A549 (cell line): ENCODE results near the gene GAMT. TPM values are rescaled to one million over a fixed set of nuclear protein-coding genes. Genes with fewer than 3 reads are reported as not detected.
A peak's percentile ranks its signal among the peaks of the same experiment; 100 is the strongest.

Experiments used
- CHD2 ChIP-seq: fragments of 150-350 bp; IDR thresholded peaks from 2 replicates; pipeline ENCODE4 v1.6.1; 2014; ENCODE audit warnings: low read length; ENCODE audit not compliant: partially characterized antibody
- EP300 ChIP-seq, 2 experiments: fragments of >200 bp; sonication (Bioruptor Twin); formaldehyde crosslinking; IDR thresholded peaks; 2 replicates in 1 of 2; 3 replicates in 1 of 2; pipeline ENCODE4 v1.6.1; 2016 to 2017
- HDAC2 ChIP-seq: fragments of 200-600 bp; sonication (generic); IDR thresholded peaks from 2 replicates; pipeline ENCODE4 v1.6.1; 2016
- HOXA7 ChIP-seq: fragments of 250-450 bp; sonication (Bioruptor Pico); IDR thresholded peaks from 2 replicates; pipeline ENCODE4 v1.5.0; 2020; ENCODE audit warnings: mild to moderate bottlenecking, moderate library complexity
- MYC ChIP-seq: IDR thresholded peaks from 2 replicates; pipeline ENCODE4 v1.6.1; 2012; ENCODE audit warnings: mild to moderate bottlenecking, inconsistent platforms, low read length, improper control_type of control experiment, borderline replicate concordance
- NPAS2 ChIP-seq: fragments of 250-450 bp; sonication (Bioruptor Pico); IDR thresholded peaks from 2 replicates; pipeline ENCODE4 v1.8.0; 2022; ENCODE audit warnings: mild to moderate bottlenecking, moderate library complexity, borderline replicate concordance
- NR3C1 ChIP-seq: fragments of >200 bp; sonication (Bioruptor Twin); formaldehyde crosslinking; IDR thresholded peaks from 3 replicates; pipeline ENCODE4 v1.6.1; 2017
- POLR2AphosphoS2 ChIP-seq: conservative IDR thresholded peaks from 2 replicates; pipeline ENCODE4 v1.6.1; 2012; ENCODE audit warnings: low read length, improper control_type of control experiment, inconsistent platforms
- RCOR1 ChIP-seq: fragments of 150-350 bp; IDR thresholded peaks from 2 replicates; pipeline ENCODE4 v1.6.1; 2014; ENCODE audit warnings: antibody characterized with exemption, low read length, low read depth
- SREBF2 ChIP-seq: fragments of 450-650 bp; IDR thresholded peaks from 2 replicates; pipeline ENCODE4 v1.6.1; 2014; ENCODE audit warnings: mild to moderate bottlenecking, moderate library complexity
- TP53 ChIP-seq: fragments of 250-450 bp; sonication (Bioruptor Pico); IDR thresholded peaks from 2 replicates; pipeline ENCODE4 v1.5.0; 2021; ENCODE audit warnings: mild to moderate bottlenecking, moderate library complexity
- ZNF302 ChIP-seq: fragments of 250-450 bp; sonication (Bioruptor Pico); IDR thresholded peaks from 2 replicates; pipeline ENCODE4 v1.9.0; 2021; ENCODE audit warnings: inconsistent platforms, mild to moderate bottlenecking, moderate library complexity
- polyA plus RNA-seq, 4 experiments: library from polyadenylated mRNA; depleted of rRNA in 3 of 4; stranded (reverse); fragments of >200 nt; fragmentation: RNase III in 1 of 4; extraction: RNeasy Plus Mini Kit Qiagen cat#74134 plus additional on column Dnase treatment in 1 of 4; gene quantifications; 2 replicates in 3 of 4; 3 replicates in 1 of 4; pipeline ENCODE4 v1.2.3, GENCODE V29; 2011 to 2017
- TF ChIP-seq, protein P1 (sequence below): fragments of 450-650 bp; IDR thresholded peaks from 2 replicates; pipeline ENCODE4 v1.6.1; 2014; ENCODE audit warnings: antibody characterized with exemption
- TF ChIP-seq, protein P2 (sequence below): fragments of 250-450 bp; sonication (Bioruptor Pico); IDR thresholded peaks from 2 replicates; pipeline ENCODE4 v1.5.0; 2021; ENCODE audit warnings: mild to moderate bottlenecking, moderate library complexity, borderline replicate concordance
- TF ChIP-seq, protein P3 (sequence below): IDR thresholded peaks from 2 replicates; pipeline ENCODE4 v1.6.1; 2012; ENCODE audit warnings: low read depth, borderline replicate concordance
- TF ChIP-seq, protein P4 (sequence below): fragments of >200 bp; sonication (Bioruptor Twin); formaldehyde crosslinking; IDR thresholded peaks from 3 replicates; pipeline ENCODE4 v1.5.1; 2016
- TF ChIP-seq, protein P5 (sequence below): IDR thresholded peaks from 2 replicates; pipeline ENCODE4 v1.6.1; 2012
- TF ChIP-seq, protein P6 (sequence below): IDR thresholded peaks from 2 replicates; pipeline ENCODE4 v1.6.1; 2012
- TF ChIP-seq, protein P7 (sequence below): fragments of >200 bp; sonication (Bioruptor Twin); formaldehyde crosslinking; IDR thresholded peaks from 3 replicates; pipeline ENCODE4 v1.6.1; 2016

The GAMT gene
- polyA plus RNA-seq, 2 of the 4 experiments (the other 2 are of a cell fraction): 13.6 to 26.0 TPM

DNA sequence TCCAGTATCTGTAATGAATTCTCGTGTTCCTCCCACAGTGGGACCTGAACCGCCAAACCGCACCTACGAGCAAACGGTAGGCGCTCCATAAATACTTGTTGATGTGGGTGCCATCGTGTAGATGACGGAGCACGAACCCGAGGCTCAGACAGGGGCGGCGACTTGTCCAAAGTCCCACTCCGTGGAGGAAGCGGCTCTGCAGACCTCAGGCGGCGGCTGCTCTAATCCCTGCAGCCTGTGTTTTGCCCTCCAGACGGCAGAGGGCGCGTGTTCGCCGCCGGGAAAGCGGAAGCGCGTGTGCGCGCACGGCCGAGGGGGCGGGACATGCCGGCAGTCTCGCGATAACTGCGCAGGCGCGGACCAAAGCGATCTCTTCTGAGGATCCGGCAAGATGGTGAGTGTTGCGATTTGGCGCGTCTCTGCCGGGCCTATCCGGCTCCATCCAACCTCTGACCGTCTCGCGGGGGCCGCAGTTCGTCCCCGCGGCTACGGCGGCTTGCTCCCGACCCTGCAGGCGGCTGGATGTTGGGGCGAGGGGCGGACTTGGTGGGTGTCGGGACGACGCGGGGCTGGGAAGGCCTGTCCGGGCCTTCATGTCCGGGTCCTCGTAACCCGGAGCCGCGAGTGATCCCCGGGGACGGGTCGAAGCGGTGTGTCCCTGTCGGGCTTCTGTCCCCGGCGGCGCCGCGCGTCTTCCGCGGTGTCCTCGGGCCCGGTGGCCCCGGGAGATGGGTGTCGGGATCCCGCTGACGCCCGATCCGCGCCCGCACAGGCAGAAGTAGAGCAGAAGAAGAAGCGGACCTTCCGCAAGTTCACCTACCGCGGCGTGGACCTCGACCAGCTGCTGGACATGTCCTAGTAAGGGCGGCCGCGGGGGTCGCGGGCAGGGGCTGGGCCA is 36.9 kb upstream of the GAMT start, which contains the start of gene RPS15 (continued):
- TF ChIP-seq, protein P1, sequence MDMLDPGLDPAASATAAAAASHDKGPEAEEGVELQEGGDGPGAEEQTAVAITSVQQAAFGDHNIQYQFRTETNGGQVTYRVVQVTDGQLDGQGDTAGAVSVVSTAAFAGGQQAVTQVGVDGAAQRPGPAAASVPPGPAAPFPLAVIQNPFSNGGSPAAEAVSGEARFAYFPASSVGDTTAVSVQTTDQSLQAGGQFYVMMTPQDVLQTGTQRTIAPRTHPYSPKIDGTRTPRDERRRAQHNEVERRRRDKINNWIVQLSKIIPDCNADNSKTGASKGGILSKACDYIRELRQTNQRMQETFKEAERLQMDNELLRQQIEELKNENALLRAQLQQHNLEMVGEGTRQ: no peak
- TF ChIP-seq ZNF302: no peak
- no peak for TF ChIP-seq NPAS2
- TF ChIP-seq, protein P2, sequence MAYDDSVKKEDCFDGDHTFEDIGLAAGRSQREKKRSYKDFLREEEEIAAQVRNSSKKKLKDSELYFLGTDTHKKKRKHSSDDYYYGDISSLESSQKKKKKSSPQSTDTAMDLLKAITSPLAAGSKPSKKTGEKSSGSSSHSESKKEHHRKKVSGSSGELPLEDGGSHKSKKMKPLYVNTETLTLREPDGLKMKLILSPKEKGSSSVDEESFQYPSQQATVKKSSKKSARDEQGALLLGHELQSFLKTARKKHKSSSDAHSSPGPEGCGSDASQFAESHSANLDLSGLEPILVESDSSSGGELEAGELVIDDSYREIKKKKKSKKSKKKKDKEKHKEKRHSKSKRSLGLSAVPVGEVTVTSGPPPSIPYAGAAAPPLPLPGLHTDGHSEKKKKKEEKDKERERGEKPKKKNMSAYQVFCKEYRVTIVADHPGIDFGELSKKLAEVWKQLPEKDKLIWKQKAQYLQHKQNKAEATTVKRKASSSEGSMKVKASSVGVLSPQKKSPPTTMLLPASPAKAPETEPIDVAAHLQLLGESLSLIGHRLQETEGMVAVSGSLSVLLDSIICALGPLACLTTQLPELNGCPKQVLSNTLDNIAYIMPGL (CRISPR knock-in tag): no peak
- TF ChIP-seq RCOR1: no peak
- TF ChIP-seq, protein P3, sequence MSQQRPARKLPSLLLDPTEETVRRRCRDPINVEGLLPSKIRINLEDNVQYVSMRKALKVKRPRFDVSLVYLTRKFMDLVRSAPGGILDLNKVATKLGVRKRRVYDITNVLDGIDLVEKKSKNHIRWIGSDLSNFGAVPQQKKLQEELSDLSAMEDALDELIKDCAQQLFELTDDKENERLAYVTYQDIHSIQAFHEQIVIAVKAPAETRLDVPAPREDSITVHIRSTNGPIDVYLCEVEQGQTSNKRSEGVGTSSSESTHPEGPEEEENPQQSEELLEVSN: peak; percentile 40; the same call in 1 of the 2 replicates
- TF ChIP-seq MYC: no peak; the same call in 1 of the 2 replicates
- TF ChIP-seq, protein P4, sequence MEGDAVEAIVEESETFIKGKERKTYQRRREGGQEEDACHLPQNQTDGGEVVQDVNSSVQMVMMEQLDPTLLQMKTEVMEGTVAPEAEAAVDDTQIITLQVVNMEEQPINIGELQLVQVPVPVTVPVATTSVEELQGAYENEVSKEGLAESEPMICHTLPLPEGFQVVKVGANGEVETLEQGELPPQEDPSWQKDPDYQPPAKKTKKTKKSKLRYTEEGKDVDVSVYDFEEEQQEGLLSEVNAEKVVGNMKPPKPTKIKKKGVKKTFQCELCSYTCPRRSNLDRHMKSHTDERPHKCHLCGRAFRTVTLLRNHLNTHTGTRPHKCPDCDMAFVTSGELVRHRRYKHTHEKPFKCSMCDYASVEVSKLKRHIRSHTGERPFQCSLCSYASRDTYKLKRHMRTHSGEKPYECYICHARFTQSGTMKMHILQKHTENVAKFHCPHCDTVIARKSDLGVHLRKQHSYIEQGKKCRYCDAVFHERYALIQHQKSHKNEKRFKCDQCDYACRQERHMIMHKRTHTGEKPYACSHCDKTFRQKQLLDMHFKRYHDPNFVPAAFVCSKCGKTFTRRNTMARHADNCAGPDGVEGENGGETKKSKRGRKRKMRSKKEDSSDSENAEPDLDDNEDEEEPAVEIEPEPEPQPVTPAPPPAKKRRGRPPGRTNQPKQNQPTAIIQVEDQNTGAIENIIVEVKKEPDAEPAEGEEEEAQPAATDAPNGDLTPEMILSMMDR: peak; percentile 60
- TF ChIP-seq, protein P5, sequence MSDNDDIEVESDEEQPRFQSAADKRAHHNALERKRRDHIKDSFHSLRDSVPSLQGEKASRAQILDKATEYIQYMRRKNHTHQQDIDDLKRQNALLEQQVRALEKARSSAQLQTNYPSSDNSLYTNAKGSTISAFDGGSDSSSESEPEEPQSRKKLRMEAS: peak; percentile 94
- TF ChIP-seq TP53 (CRISPR knock-in tag): no peak
- no peak for TF ChIP-seq EP300 (IDR thresholded peaks at IDR 0.05)
- TF ChIP-seq, protein P6, sequence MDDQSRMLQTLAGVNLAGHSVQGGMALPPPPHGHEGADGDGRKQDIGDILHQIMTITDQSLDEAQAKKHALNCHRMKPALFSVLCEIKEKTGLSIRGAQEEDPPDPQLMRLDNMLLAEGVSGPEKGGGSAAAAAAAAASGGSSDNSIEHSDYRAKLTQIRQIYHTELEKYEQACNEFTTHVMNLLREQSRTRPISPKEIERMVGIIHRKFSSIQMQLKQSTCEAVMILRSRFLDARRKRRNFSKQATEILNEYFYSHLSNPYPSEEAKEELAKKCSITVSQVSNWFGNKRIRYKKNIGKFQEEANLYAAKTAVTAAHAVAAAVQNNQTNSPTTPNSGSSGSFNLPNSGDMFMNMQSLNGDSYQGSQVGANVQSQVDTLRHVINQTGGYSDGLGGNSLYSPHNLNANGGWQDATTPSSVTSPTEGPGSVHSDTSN: peak; percentile 15; the same call in 1 of the 2 replicates
- TF ChIP-seq, protein P7, sequence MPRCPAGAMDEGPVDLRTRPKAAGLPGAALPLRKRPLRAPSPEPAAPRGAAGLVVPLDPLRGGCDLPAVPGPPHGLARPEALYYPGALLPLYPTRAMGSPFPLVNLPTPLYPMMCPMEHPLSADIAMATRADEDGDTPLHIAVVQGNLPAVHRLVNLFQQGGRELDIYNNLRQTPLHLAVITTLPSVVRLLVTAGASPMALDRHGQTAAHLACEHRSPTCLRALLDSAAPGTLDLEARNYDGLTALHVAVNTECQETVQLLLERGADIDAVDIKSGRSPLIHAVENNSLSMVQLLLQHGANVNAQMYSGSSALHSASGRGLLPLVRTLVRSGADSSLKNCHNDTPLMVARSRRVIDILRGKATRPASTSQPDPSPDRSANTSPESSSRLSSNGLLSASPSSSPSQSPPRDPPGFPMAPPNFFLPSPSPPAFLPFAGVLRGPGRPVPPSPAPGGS: peak; percentile 95; the same call in 2 of the 3 replicates
- TF ChIP-seq POLR2AphosphoS2: no peak
- no peak for TF ChIP-seq SREBF2
- TF ChIP-seq HOXA7 (CRISPR knock-in tag): 0 out of 2 replicates have a peak, but pooled peaks have one; percentile 31
- TF ChIP-seq CHD2: peak; percentile 94
- no peak for TF ChIP-seq HDAC2
- TF ChIP-seq NR3C1: no peak
